HG03460 (cell line): Measurements from ENCODE around the gene SND1.

Source experiments
- ATAC-seq: cut with Tn5 transposase; IDR thresholded peaks from one replicate; pipeline ENCODE4 v1.9.1; 2021; ENCODE audit not compliant: unreplicated experiment

The SND1 gene

GRCh38 chr7:127885843-127886242 lies 233.8 kb downstream of the SND1 start:
- no peak for ATAC-seq

GRCh38 chr7:127886248-127886647 lies 234.3 kb downstream of the SND1 start:
- ATAC-seq, result no peak

GRCh38 chr7:127887096-127887495 lies 235.1 kb downstream of the SND1 start:
- no peak for ATAC-seq

- no peak for ATAC-seq
Observed at GRCh38 chr7:127887631-127888030, 235.6 kb downstream of the SND1 start.

- no peak for ATAC-seq
Observed at GRCh38 chr7:127888411-127888810, 236.4 kb downstream of the SND1 start.

GRCh38 chr7:127888825-127889224 lies 236.8 kb downstream of the SND1 start:
- ATAC-seq, result no peak

GRCh38 chr7:127889677-127890076 lies 237.7 kb downstream of the SND1 start:
- no peak for ATAC-seq

GRCh38 chr7:127890726-127891125 lies 238.7 kb downstream of the SND1 start:
- no peak for ATAC-seq

- no peak for ATAC-seq
Observed at GRCh38 chr7:127891144-127891543, 239.2 kb downstream of the SND1 start.

GRCh38 chr7:127891854-127892438 lies 240.0 kb downstream of the SND1 start:
- ATAC-seq, result no peak

GRCh38 chr7:127892488-127893314 lies 240.7 kb downstream of the SND1 start:
- no peak for ATAC-seq

- ATAC-seq, result no peak
Observed at GRCh38 chr7:127893547-127893946, 241.6 kb downstream of the SND1 start.

- ATAC-seq, result no peak
Observed at GRCh38 chr7:127894588-127894987, 242.6 kb downstream of the SND1 start.

GRCh38 chr7:127895360-127895759 lies 243.4 kb downstream of the SND1 start:
- ATAC-seq, result no peak

- ATAC-seq, result no peak
Observed at GRCh38 chr7:127895814-127896280, 243.9 kb downstream of the SND1 start.

- ATAC-seq, result no peak
Observed at GRCh38 chr7:127896659-127897058, 244.7 kb downstream of the SND1 start.

- ATAC-seq, result no peak
Observed at GRCh38 chr7:127897704-127898454, 245.9 kb downstream of the SND1 start.

- ATAC-seq, result no peak
Observed at GRCh38 chr7:127899411-127899810, 247.4 kb downstream of the SND1 start.

- no peak for ATAC-seq
Observed at GRCh38 chr7:127900141-127900540, 248.1 kb downstream of the SND1 start.

GRCh38 chr7:127900732-127901685 lies 249.0 kb downstream of the SND1 start:
- ATAC-seq, result no peak
